Hematopoietic multipotent progenitor cell (in vitro differentiated cells): ENCODE measurements around the gene SND1. TPM values are rescaled to one million over a fixed set of nuclear protein-coding genes. Genes with fewer than 3 reads are reported as not detected.

Source experiments
- DNase-seq, 3 donors: peaks; one replicate each; pipeline ENCODE4 v3.0.0-alpha.2; 2011 to 2015; ENCODE audit warnings: low read depth in 2 of 3, low spot score in 2 of 3
- small RNA-seq: library from RNA; depleted of rRNA; stranded (forward); fragments of <200 nt; gene quantifications from one replicate; pipeline ENCODE3, GENCODE V24; 2012
- total RNA-seq: library from RNA; depleted of rRNA; stranded (reverse); fragments of >200 nt; gene quantifications from one replicate; pipeline ENCODE4 v1.2.3, GENCODE V29; 2012

Gene SND1
- total RNA-seq, 1 donor, result 165 TPM

GRCh38 chr7:128141683-128142195 is 489.7 kb downstream of the SND1 start:
- DNase-seq, result no peak

Small RNA genes lying within 50 kb of the gene (small RNA-seq; reads per million reads assigned to genes)
- gene MIR593, result not detected

Other genes starting within 250 kb of the SND1 start
- gene GCC1, start 66.6 kb upstream of the SND1 start, total RNA-seq, result 21.3 TPM
- gene ARF5, start 63.8 kb upstream of the SND1 start, total RNA-seq, result 176 TPM
- gene FSCN3, start 58.5 kb upstream of the SND1 start, total RNA-seq, result 3.0 TPM
- not detected for gene PAX4, start 34.1 kb upstream of the SND1 start, total RNA-seq